Left colon (tissue), 2 donors: Measurements from ENCODE around the gene UCN. TPM values are rescaled to one million over a fixed set of nuclear protein-coding genes. Genes with fewer than 3 reads are reported as not detected.
"Not testable (repeated sequence)": the region's sequence is repeated elsewhere in the genome, so short reads cannot be mapped to it uniquely, and the experiment has no call there.

Experiments
- ATAC-seq: fragments of 200-7000 bp; cut with Tn5 transposase; one replicate; pipeline ENCODE4 v1.9.1; 2020; ENCODE audit warnings: mild to moderate bottlenecking, moderate library complexity
- DNase-seq, 2 donors: peaks; one replicate each; pipeline ENCODE4 v3.0.0-alpha.2; 2020
- intact Hi-C, 2 donors: fragments of 100-400 bp; cut with DNase I in 1 of 2; cut with micrococcal nuclease in 1 of 2; formaldehyde crosslinking; loops; one replicate each; pipeline versions ENCODE4 v1.11.2 to v1.14.0; 2022; cut with DNase I, micrococcal nuclease
- total RNA-seq, 2 donors: library from RNA; stranded (reverse); fragmentation: NEBNext Ultra II Directional; extraction: Animal tissue kit (Norgen Biotek cat#: 25700); gene quantifications; one replicate each; pipeline ENCODE4 v1.2.1, GENCODE V29; 2021
- donor health status: DM: no; HTN: no; CAD: no.
- donor health status: DM: yes; HTN: yes; CAD: no.

UCN gene
- total RNA-seq, 2 donors from 2014 or later, result 0.52 to 0.56 TPM

DNA sequence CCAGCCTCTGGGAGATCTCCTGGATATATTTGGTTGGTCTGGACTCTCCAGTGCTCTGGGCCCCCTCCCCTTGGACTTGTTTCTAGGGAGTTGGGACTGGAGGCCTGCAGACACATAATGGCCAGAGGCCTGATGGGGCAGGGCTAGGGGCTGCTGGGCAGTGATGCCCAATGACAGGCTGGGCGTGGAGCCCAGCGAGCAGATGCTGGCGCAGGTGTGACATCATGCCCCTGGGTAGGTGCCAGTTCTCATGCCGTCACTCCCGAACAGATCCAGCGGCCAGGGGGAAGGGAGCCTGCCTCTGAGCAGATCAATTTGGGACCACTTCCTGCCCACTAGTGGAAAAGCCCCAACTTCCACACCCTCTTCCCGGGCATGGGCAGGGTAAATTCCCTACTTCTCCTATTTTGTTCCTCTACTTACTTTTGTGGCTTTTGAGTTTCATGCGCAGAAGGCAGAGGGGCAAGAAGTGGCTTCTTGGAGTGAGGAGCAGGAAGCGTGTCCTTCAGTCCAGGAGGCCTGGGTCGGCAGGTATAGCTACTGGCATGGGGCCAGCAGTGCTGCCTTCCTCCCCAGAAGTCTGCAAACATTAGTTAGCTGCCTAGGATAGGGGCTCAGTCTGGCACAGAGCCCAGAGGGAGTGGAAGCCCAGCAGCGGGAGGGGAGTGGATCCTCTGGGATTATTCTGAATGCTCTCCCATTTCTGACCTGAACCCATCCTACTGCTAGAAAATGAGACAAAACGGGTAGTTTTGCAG, 8.6 kb upstream of the UCN start:
- intact Hi-C loops, result no loop called here
- no peak for ATAC-seq
- DNase-seq, result no peak

DNA sequence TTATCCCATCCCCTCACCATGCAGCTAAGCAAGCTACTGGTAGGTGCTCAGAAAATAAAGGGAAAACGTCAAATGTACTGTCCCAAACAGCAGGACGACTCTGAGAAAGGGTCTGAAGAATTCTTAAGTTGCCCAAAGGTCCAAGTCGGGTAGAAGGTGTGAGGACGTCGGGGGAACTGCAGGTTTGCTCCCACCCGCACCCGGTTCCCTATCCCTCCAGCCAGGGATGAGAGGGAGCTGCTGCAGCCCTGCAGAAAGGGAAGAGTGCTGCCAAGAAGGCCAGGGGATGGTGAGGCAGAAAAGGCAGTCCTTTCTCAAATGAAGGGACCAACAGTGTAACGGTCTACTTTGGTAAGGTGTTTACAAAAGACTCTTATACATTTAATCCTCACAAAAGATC, 6.9 kb upstream of the UCN start:
- intact Hi-C loops, result no loop called here
- ATAC-seq (no peak), DNase-seq (no peak)

DNA sequence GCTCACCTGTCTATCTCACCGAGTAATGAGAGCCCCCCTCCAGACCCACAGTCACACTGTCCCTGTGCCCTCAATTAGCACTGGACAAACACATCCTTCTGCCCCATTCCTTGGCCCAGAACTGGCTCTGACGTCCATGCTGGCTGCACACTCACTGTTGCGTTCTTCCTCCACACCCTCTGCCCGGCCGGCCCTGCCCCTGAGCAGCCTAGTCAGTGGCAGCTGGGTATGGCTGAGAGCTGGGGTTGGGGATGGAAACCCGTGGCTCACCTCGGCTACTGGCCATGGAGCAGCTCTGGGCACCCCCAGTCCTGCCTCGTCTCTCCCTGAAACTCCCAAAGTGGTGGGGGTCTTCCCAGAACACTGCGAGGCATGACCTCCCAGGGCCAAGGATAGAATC, 6.5 kb upstream of the UCN start:
- no peak for DNase-seq
- ATAC-seq, result no peak
- intact Hi-C loops, result no loop called here

DNA sequence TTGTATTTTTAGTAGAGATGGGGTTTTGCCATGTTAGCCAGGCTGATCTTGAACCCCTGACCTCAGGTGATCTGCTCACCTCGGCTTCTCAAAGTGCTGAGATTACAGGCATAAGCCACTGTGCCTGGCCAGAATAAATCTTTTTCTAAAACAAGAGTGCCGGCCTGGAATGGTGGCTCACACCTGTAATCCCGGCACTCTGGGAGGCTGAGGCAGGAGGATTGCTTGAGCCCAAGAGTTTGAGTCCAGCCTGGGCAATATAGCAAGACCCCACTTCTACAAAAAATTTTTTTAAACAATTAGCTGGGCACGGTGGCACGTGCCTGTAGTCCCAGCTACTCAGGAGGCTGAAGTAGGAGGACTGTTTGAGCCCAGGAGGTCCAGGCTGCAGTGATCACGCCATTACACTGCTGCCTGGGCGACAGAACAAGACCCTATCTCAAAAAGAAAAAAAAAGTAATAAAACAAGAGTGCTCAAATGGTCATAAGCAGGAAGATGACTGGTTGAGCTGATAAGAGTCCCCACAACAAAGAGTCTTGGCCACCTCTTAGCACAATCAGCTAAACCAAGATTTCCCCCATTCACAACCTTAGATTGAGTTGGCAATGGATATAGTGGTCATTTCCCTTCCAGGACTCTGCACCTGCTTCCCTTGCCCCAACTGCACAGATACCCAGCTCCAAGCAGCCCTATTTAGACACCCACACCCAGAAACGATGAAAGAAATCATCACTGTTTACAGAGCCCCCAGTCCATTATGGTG, 5.8 kb upstream of the UCN start:
- intact Hi-C loops, result no loop called here
- DNase-seq (no peak), ATAC-seq (no peak)

DNA sequence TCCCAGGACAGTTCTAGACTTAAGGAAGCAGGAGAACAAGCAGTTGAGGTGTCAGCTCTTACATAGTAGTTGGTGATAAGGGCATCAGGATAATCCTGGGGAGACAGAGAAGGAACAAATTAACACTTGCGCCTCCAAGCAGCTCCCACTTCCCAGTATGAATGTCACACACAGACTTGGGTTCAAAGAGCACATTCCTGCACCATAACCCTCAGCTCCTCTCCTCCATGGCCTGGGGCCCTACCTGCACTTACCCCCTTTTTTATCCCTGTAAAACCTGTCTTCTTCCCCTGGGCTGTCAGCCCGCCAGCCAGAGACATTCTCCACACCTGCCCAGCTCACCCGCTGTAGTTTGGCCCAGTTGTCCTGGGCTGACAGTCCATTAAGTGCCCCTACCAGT, 3.9 kb upstream of the UCN start:
- intact Hi-C loops, result no loop called here
- DNase-seq (no peak), ATAC-seq (no peak)

DNA sequence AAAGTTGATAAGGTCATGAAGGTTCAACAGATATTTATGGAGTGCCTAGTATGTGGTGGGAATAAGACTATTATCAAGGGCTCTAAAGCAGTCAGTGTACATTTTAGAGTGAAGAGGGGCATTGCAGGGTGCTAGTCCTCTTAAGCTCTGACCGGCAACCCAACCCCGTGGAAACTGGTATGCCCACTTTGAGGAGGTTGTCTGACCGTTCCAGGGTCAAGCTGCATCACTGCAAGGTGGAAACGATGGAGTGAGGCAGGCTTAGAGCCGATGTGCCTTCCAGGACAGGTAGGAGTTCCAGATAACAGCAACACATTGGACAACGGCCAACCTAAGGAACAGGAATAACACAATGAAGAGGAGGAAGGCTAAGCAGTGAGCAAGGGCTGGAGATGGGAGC, 1.4 kb upstream of the UCN start:
- DNase-seq, result no peak
- intact Hi-C loops, result no loop called here
- no peak for ATAC-seq

DNA sequence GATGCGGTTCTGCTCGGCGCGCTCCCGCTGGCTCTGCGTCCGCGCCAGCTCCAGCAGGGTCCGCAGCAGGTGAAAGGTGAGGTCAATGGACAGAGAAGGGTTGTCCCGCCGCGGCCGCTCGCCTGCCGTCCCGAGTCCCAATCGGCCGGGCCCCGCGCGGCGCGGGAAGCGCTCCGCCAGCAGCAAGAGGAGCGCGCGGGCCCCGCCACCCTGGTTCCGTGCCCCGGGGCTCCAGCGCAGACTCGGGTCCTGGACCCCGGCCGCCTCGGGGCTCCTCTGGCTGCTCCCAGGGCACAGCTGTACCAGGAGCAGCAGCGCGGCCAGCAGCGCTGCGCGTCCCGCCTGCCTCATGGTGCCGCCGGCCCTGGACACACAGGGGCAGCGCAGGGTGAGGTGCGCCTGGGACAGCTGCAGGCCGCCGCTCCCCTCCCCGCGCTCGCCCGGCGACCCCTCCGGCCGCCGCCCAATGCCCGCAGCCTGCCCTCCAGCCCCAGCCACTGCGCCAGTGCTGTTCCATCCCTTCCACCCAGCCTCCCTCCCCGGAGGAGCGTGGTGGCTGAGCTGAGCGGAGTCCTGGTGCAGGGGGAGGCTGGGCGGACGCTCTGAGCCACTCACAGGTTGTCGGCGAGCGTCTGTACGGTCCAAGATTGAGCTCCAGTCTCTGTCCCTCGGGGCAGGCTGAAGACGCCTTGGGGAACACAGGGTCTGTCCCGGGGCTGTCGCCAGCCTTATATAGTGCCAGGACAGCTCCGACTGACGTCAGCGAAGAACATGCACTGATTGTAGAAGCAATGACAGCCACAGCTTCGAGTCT, 493 bp downstream of the UCN start:
- no peak for DNase-seq
- ATAC-seq, result peak; percentile 22
- intact Hi-C loops, result no loop called here

DNA sequence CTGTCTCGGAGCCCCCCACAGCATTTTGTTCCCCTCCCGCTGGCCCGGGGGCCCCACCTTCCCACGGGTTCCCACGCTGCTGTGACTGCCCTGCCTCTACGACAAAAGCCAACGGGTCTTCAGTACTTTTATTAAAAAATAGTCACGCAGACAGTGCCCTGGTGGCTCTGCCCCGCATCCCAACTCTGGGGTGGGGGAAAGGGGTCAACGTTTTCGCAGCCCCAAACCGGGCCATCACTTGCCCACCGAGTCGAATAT, 1.0 kb downstream of the UCN start:
- no peak for ATAC-seq
- intact Hi-C loops, result no loop called here

DNA sequence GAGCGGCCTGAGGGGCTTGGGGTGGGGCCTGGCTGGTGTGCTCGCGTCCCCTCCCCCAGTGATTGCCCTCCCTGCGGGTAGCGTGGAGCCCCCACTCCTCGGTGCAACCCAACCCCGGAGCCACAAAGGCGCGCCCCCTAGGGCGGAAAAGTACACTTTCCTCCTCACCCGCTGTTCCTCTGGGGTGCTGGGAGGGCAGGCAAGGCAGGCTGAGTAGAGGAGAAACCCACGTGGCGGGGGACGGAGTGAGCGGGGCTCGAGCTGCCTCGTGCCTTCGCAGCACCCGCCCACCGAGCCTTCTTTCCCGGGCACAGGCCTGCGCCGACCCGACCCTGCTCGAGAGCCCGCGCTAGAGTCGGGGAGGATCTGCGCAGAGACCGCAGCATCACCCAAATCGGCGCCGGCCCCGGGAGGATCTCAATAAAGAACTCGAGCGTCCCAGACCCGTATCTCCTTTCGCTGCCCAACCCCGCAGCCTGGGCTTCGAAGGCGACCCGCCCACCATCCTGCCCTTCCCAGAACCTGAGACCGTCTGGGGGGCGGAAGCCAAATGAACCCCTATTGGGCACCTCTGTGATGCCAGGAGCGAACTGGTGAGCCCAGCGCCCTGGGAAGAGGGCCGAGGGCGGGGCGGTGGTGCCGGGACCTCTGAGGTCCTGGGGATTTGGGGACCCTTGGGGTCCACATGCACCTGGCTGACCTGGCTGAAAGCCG, 1.5 kb downstream of the UCN start:
- DNase-seq (no peak), ATAC-seq (peak; percentile 4)
- intact Hi-C loops, result no loop called here

More for the DNA sequence above, 1.0 kb downstream of the UCN start:
- DNase-seq, result no peak

DNA sequence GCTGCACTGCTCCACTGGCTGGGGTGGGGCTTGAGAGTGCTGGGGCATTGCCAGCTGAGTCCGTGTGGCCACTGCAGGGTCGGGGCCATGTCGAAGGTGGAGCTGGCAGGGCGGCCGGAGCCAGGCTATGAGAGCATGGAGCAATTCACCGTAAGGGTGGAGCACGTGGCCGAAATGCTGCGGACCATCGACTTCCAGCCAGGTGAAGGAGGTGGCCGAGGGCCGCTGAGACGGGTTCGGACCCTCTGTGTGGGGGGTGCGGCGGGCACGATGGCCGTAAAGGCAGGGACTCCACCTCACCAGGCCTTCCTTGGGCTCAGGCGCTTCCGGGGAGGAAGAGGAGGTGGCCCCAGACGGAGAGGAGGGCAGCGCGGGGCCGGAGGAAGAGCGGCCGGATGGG, 2.1 kb downstream of the UCN start:
- intact Hi-C loops, result no loop called here
- peak; percentile 22 for ATAC-seq
- no peak for DNase-seq

DNA sequence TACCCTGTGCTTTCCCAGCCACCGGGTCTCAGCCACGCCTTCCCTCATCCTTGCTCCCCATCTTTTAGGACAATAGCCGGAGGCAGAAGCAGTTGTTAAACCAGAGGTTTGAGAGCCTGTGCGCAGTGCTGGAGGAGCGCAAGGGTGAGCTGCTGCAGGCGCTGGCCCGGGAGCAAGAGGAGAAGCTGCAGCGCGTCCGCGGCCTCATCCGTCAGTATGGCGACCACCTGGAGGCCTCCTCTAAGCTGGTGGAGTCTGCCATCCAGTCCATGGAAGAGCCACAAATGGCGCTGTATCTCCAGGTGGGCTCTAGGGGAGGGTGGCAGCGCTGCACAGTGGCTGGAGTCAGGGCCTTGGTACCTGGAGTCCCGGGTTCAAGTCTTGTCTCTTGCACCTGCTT, 2.7 kb downstream of the UCN start:
- no peak for DNase-seq
- intact Hi-C loops, result no loop called here
- ATAC-seq, result no peak

DNA sequence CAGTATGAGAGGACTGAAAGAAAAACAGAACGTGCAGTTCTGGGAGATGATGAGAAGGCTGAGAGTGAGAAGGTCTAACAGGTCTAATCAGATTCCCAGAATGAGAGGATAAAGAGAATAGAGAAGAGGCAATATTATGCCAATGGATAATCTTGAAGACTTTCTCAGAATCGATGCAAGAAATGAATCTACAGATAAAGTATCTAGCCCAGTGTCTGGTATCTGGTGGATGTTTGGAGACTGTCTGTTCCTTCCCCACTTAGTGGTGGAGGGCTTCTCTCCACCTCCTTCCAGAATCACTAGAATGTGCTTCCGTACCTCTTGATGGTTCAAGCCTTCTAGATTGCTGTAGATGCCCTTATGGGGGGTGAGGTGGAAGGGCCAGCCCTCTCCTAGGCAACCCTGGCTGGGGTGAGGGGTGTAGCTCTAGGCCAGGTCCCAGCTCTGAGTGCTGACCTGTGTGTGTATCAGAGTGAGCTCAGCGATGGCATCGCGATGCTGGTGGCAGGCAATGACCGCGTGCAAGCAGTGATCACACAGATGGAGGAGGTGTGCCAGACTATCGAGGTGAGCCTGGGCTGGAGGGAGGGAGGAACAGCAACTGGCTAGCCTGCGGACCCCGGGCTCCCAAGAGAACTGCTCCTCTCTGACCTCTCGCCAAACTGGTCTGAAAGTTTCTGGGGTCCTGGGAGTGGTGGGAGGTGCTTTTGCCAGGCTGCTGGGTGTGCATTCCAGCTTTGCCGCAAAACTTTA, 3.6 kb downstream of the UCN start:
- DNase-seq (no peak), ATAC-seq (no peak)
- intact Hi-C loops, result no loop called here

DNA sequence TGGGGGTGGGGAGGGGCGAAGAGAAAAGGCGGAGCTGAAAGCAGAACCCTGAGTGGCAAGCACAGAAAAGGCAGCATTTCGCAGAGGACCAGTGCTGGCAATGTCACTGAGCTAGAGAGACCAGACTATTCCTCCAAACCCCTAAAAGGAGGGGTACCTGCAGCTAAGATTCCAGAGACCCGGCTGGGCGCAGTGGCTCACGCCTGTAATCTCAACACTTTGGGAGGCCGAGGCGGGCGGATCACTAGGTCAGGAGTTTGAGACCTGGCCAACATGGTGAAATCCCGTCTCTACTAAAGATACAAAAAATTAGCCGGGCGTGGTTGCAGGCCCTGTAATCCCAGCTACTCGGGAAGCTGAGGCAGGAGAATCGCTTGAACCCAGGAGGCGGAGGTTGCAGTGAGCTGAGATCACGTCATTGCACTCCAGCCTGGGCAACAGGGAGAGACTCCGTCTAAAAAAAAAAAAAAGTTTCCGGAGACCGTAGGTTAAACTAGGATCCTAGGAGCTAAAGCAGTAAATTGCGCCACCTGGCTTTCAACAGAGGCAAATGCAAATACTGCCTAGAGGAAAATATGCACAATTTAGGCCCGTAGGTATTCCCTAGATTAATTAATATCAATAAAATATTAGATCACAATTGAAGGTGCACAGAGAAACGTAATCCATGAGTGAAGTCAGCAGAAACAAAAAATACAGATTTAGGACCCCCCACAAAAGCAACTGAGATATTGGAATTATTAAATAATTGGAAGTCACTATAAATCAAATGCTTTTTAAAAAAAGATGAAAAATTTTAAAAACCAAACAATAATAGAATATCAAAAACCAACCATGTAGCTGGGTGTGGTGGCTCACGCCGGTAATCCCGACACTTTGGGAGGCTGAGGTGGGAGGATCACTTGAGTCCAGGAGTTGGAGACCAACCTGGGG, 4.9 kb downstream of the UCN start:
- intact Hi-C loops, result no loop called here
- ATAC-seq, result peak; percentile 84
- DNase-seq, result peak; percentile 37 to 45

DNA sequence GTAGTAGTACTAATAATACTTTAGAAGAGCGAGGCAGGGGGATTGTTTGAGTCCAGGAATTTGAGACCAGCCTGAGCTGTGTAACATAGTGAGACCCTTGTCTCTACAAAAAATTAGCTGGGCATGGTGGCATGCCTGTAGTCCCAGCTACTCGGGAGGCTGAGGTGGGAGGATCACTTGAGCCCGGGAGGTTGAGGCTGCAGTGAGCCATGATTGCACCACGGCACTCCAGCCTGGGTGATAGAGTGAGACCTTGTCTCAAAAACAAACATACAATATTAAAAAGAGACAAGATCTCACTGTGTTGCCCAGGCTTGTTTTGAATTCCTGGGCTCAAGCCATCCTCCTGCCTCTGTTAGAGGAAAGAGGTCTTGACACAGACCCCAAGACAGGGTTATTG, 7.6 kb downstream of the UCN start:
- DNase-seq, intact Hi-C loops, ATAC-seq: not testable (repeated sequence)

DNA sequence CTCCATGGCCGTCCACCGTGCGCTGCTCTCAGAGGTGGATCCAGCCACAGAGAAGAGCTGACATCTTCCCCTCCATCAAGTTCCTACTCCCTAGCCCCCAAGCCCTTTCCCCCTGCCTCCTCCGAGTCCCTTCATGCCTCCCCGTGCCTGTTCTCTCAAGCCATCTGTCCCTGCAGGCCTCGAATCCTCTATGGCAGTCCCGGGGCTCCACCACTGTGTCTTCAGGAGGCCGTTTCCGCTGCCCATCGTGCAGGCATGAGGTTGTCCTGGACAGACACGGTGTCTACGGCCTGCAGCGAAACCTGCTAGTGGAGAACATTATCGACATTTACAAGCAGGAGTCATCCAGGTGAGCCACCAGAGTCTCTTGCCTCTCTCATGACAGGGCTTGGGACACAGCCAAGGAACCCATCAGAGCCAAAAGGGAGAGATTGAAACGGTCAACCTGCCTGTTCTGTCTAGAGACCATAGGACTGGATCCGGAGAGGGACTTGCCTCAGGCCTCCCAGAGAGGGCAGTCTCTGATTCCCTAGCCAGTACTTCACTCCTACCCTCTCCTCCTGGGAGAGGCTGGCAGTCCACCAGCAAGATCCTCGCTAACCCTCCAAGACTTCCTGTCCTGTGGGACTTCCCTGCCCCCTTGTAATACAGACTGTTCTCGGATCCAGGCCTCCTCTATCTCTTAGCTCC, 9.7 kb downstream of the UCN start:
- DNase-seq (no peak), ATAC-seq (no peak)
- intact Hi-C loops, result no loop called here

DNA sequence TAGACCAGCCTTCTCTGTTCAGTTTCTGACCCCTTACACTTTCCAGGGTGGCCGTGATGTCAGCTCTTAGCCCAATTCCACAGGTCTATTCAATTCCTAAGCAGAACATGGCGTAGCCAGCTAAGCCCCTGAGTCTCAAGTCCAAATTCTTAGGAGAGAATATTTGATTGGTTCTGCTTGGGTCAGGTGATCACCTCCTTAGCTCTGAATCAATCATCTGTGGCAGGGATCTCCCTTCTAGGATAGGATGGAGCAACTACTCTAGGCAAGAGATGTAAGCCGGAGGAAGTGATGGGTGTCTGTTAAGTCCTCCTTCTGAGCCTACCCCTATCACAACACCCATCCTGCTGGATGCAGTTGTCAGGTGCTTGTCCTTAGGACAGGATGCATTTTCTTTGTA, 11.1 kb downstream of the UCN start:
- DNase-seq, result no peak
- intact Hi-C loops, result no loop called here
- no peak for ATAC-seq

DNA sequence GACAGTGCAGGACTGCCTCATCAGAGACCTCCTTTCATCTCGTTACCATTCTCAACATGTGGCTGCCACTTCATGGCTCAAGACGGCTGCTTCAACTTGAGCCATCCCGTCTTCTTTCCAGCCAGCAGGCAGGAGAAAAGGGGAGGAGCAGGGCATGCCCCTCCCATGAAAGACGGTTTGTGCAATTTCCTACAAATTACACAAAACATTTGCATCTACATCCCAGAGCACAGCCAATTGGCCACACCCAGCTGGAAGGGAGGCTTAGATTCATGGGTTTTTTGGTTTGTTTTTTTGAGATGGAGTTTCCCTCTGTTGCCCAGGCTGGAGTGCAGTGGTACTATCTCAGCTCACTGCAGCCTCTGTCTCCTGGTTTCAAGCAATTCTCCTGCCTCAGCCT, 11.8 kb downstream of the UCN start:
- intact Hi-C loops, result no loop called here
- no peak for ATAC-seq

More for the DNA sequence above, 11.8 kb downstream of the UCN start:
- no peak for DNase-seq
